ENCODE results near the gene AKAP8.

GRCh38 chr19:15353908-15354307 lies 25.7 kb downstream of the AKAP8 start:
- TF ChIP-seq REST (IDR thresholded peaks at IDR 0.05; ENCODE audit: low read depth), result no peak
- no peak for TF ChIP-seq TAF1 (IDR thresholded peaks at IDR 0.05; ENCODE audit: low read depth)

All from Ishikawa (cell line).